ENCODE results near the gene CD27.

- no peak for TF ChIP-seq EZH2 (IDR thresholded peaks at IDR 0.05; ENCODE audit: low read depth, low read length, severe bottlenecking)
- TF ChIP-seq EP300 (IDR thresholded peaks at IDR 0.05; ENCODE audit: borderline replicate concordance in 1 of 2, low read depth in 2 of 2, low read length in 2 of 2) = no peak
- TF ChIP-seq, protein P1, sequence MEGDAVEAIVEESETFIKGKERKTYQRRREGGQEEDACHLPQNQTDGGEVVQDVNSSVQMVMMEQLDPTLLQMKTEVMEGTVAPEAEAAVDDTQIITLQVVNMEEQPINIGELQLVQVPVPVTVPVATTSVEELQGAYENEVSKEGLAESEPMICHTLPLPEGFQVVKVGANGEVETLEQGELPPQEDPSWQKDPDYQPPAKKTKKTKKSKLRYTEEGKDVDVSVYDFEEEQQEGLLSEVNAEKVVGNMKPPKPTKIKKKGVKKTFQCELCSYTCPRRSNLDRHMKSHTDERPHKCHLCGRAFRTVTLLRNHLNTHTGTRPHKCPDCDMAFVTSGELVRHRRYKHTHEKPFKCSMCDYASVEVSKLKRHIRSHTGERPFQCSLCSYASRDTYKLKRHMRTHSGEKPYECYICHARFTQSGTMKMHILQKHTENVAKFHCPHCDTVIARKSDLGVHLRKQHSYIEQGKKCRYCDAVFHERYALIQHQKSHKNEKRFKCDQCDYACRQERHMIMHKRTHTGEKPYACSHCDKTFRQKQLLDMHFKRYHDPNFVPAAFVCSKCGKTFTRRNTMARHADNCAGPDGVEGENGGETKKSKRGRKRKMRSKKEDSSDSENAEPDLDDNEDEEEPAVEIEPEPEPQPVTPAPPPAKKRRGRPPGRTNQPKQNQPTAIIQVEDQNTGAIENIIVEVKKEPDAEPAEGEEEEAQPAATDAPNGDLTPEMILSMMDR (IDR thresholded peaks at IDR 0.05; ENCODE audit: control extremely low read depth in 1 of 3, insufficient read depth in 1 of 3, low read depth in 1 of 3, low read length in 3 of 3) = no peak
- no peak for TF ChIP-seq TCF12 (IDR thresholded peaks at IDR 0.05; ENCODE audit: low read depth, low read length)
- no peak for TF ChIP-seq POLR2A (IDR thresholded peaks at IDR 0.05; ENCODE audit: control extremely low read depth in 1 of 2, low read depth in 2 of 2, low read length in 2 of 2)
- TF ChIP-seq ASH2L (IDR thresholded peaks at IDR 0.05; ENCODE audit: low read length) = no peak
- no peak for TF ChIP-seq CEBPB (IDR thresholded peaks at IDR 0.05; ENCODE audit: low read depth, low read length)
- TF ChIP-seq POLR2AphosphoS5 (IDR thresholded peaks at IDR 0.05; ENCODE audit: low read depth, low read length) = no peak
- TF ChIP-seq NRF1 (IDR thresholded peaks at IDR 0.05; ENCODE audit: low read depth, low read length) = no peak
- TF ChIP-seq YY1 (IDR thresholded peaks at IDR 0.05; ENCODE audit: low read depth, low read length) = no peak
- no peak for TF ChIP-seq BRCA1 (IDR thresholded peaks at IDR 0.05; ENCODE audit: low read depth, low read length)
Observed at GRCh38 chr12:6424008-6424347, 20.8 kb upstream of the CD27 start.
